HepG2 (cell line): ENCODE data around the gene TCFL5. TPM values are rescaled to one million over a fixed set of nuclear protein-coding genes. Genes with fewer than 3 reads are reported as not detected.
A peak's percentile ranks its signal among the peaks of the same experiment; 100 is the strongest.

ENCODE experiments used
- ATRX ChIP-seq: sonication (generic); formaldehyde crosslinking; IDR thresholded peaks from 2 replicates; pipeline ENCODE4 v1.4.0; 2020; ENCODE audit warnings: missing genetic modification reagents, borderline replicate concordance
- GZF1 ChIP-seq: sonication (generic); formaldehyde crosslinking; IDR thresholded peaks from 2 replicates; pipeline ENCODE4 v1.5.1; 2020; ENCODE audit warnings: mild to moderate bottlenecking, missing genetic modification reagents
- JDP2 ChIP-seq: sonication (generic); formaldehyde crosslinking; IDR thresholded peaks from 2 replicates; pipeline ENCODE4 v1.8.1; 2022; ENCODE audit warnings: missing genetic modification reagents, borderline replicate concordance
- JUND ChIP-seq: sonication (generic); formaldehyde crosslinking; IDR thresholded peaks from 2 replicates; pipeline ENCODE4 v1.8.0; 2022; ENCODE audit warnings: mild to moderate bottlenecking, missing genetic modification reagents
- LCORL ChIP-seq, 2 experiments: fragments of 450-650 bp in 1 of 2; sonication (generic) in 1 of 2; formaldehyde crosslinking in 1 of 2; IDR thresholded peaks; 2 replicates each; pipeline versions ENCODE4 v1.5.0 to v1.6.1; 2017 to 2020; ENCODE audit warnings: antibody characterized with exemption in 1 of 2, missing genetic modification reagents in 1 of 2
- MATR3 ChIP-seq: sonication (generic); formaldehyde crosslinking; IDR thresholded peaks from 2 replicates; pipeline ENCODE4 v1.4.0; 2020; ENCODE audit warnings: missing genetic modification reagents
- MEF2D ChIP-seq: sonication (generic); formaldehyde crosslinking; IDR thresholded peaks from 2 replicates; pipeline ENCODE4 v1.5.1; 2020; ENCODE audit warnings: mild to moderate bottlenecking, missing genetic modification reagents
- MTA3 ChIP-seq: sonication (generic); formaldehyde crosslinking; IDR thresholded peaks from 2 replicates; pipeline ENCODE4 v1.4.0; 2020; ENCODE audit warnings: missing genetic modification reagents
- NFIC ChIP-seq: IDR thresholded peaks from 2 replicates; pipeline ENCODE4 v1.6.1; 2012; ENCODE audit warnings: mild to moderate bottlenecking, low read length, inconsistent platforms
- NPAS2 ChIP-seq: sonication (generic); formaldehyde crosslinking; IDR thresholded peaks from 2 replicates; pipeline ENCODE4 v1.8.0; 2022; ENCODE audit warnings: mild to moderate bottlenecking, missing genetic modification reagents, borderline replicate concordance
- PRMT3 ChIP-seq: sonication (generic); formaldehyde crosslinking; IDR thresholded peaks from 2 replicates; pipeline ENCODE4 v1.8.1; 2022; ENCODE audit warnings: low read depth, mild to moderate bottlenecking, moderate library complexity, missing genetic modification reagents, borderline replicate concordance
- SMAD3 ChIP-seq: sonication (generic); formaldehyde crosslinking; IDR thresholded peaks from 2 replicates; pipeline ENCODE4 v1.4.0; 2020; ENCODE audit warnings: missing genetic modification reagents
- SP4 ChIP-seq: sonication (generic); formaldehyde crosslinking; IDR thresholded peaks from 2 replicates; pipeline ENCODE4 v1.8.1; 2023; ENCODE audit warnings: mild to moderate bottlenecking, missing genetic modification reagents
- SYNCRIP ChIP-seq: fragments of 200-400 bp; formaldehyde crosslinking; IDR thresholded peaks from 2 replicates; pipeline ENCODE4 v1.6.1; 2018; ENCODE audit warnings: mild to moderate bottlenecking, low read depth, low read length; ENCODE audit not compliant: insufficient read depth
- ZBTB39 ChIP-seq: sonication (generic); formaldehyde crosslinking; IDR thresholded peaks from 2 replicates; pipeline ENCODE4 v1.5.0; 2020; ENCODE audit warnings: missing genetic modification reagents
- ZNF567 ChIP-seq: sonication (generic); formaldehyde crosslinking; IDR thresholded peaks from 2 replicates; pipeline ENCODE4 v1.8.1; 2023; ENCODE audit warnings: mild to moderate bottlenecking, missing genetic modification reagents, borderline replicate concordance
- ZSCAN30 ChIP-seq: sonication (generic); formaldehyde crosslinking; IDR thresholded peaks from 2 replicates; pipeline ENCODE4 v1.5.0; 2020; ENCODE audit warnings: mild to moderate bottlenecking, missing genetic modification reagents
- ZSCAN5A ChIP-seq: sonication (generic); formaldehyde crosslinking; IDR thresholded peaks from 2 replicates; pipeline ENCODE4 v1.8.0; 2022; ENCODE audit warnings: mild to moderate bottlenecking, missing genetic modification reagents, borderline replicate concordance
- polyA plus RNA-seq, 8 experiments: library from polyadenylated mRNA; depleted of rRNA in 3 of 8; stranded (reverse) in 7 of 8; unstranded in 1 of 8; fragments of >200 nt; fragmentation: Illumina TruSeq in 4 of 8; extraction: Trizol in 4 of 8; gene quantifications; 2 replicates each; pipeline versions ENCODE4 v1.2.1 to v1.2.3, GENCODE V29; 2011 to 2016; ENCODE audit warnings: low read depth in 4 of 8, missing spikeins in 1 of 8, mixed read lengths in 1 of 8; ENCODE audit not compliant: insufficient read depth in 1 of 8
- total RNA-seq, 5 experiments: library from RNA; depleted of rRNA; stranded (reverse); fragments of >200 nt; fragmentation: Illumina TruSeq; extraction: Trizol; gene quantifications; 2 replicates each; pipeline ENCODE4 v1.2.3, GENCODE V29; 2016; ENCODE audit warnings: low read depth in 1 of 5
- TF ChIP-seq, protein P1 (sequence below): sonication (generic); formaldehyde crosslinking; IDR thresholded peaks from 2 replicates; pipeline ENCODE4 v1.4.0; 2020; ENCODE audit warnings: mild to moderate bottlenecking, low read depth, missing genetic modification reagents
- TF ChIP-seq, protein P2 (sequence below): IDR thresholded peaks from 2 replicates; pipeline ENCODE4 v1.6.1; 2016; ENCODE audit warnings: low read depth, missing genetic modification reagents, missing compliant biosample characterization

TCFL5 gene
- total and polyA plus RNA-seq, 2 of the 13 experiments (the other 11 are each of a cell fraction or from before 2014, with no cell fraction given), result 14.8 to 20.0 TPM

DNA sequence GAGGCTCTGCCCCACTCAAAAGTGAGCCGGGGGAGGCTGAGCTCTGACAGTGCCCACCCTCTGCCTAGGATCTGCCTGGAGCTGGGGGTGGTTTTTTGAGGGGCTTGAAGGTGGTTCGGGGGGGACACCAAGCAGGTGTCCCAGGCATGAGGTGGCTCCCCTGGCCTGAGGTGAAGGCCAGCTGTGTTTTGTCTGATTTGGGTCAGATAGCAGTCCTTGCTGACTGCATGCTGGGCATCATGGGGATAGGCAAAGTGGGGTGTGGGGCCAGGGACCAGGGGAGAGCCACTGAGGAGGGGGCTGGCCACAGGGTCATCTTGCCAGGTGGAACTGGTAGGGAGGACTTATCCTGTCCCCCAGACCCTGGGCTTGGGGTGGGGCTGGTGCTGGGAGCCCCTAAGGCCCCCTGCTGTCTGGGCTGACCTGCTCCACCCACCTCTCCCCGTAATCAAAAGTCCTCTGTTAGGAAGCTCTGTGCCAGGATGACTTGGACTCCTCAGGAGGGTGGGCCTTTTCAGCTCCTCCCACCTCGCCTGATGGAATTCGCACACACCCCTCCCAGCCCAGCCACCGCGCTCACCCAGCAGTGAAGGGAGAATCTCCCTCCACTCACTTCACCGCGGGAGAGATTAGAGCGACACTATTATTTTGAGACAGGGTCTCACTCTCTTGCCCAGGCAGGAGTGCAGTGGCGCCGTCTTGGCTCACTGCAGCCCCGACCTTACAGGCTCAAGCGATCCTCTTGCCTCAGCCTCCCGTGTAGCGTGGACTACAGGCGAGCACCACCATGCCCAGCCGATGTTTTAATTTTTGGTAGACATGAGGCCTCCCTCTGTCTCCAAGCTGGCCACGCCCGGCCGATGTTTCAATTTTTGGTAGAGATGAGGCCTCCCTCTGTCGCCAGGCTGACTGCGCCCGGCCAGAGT is 46.3 kb downstream of the TCFL5 start (continued):
- TF ChIP-seq ZBTB39 (CRISPR knock-in tag) (no peak), PRMT3 (CRISPR knock-in tag) (no peak), SMAD3 (CRISPR knock-in tag) (no peak), MATR3 (CRISPR knock-in tag) (no peak), ZNF567 (no peak), ZSCAN5A (CRISPR knock-in tag) (no peak), SYNCRIP (no peak), LCORL (IDR thresholded peaks at IDR 0.05) (no peak), LCORL (CRISPR knock-in tag; IDR thresholded peaks at IDR 0.05) (peak; percentile 40), MTA3 (no peak), GZF1 (CRISPR knock-in tag) (no peak), NFIC (no peak), JDP2 (CRISPR knock-in tag) (no peak), SP4 (peak; percentile 3), JUND (no peak), NPAS2 (CRISPR knock-in tag) (no peak), ZSCAN30 (CRISPR knock-in tag) (no peak), MEF2D (no peak), ATRX (CRISPR knock-in tag) (no peak)
- TF ChIP-seq, protein P1, sequence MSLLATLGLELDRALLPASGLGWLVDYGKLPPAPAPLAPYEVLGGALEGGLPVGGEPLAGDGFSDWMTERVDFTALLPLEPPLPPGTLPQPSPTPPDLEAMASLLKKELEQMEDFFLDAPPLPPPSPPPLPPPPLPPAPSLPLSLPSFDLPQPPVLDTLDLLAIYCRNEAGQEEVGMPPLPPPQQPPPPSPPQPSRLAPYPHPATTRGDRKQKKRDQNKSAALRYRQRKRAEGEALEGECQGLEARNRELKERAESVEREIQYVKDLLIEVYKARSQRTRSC (CRISPR knock-in tag), result no peak
- TF ChIP-seq, protein P2, sequence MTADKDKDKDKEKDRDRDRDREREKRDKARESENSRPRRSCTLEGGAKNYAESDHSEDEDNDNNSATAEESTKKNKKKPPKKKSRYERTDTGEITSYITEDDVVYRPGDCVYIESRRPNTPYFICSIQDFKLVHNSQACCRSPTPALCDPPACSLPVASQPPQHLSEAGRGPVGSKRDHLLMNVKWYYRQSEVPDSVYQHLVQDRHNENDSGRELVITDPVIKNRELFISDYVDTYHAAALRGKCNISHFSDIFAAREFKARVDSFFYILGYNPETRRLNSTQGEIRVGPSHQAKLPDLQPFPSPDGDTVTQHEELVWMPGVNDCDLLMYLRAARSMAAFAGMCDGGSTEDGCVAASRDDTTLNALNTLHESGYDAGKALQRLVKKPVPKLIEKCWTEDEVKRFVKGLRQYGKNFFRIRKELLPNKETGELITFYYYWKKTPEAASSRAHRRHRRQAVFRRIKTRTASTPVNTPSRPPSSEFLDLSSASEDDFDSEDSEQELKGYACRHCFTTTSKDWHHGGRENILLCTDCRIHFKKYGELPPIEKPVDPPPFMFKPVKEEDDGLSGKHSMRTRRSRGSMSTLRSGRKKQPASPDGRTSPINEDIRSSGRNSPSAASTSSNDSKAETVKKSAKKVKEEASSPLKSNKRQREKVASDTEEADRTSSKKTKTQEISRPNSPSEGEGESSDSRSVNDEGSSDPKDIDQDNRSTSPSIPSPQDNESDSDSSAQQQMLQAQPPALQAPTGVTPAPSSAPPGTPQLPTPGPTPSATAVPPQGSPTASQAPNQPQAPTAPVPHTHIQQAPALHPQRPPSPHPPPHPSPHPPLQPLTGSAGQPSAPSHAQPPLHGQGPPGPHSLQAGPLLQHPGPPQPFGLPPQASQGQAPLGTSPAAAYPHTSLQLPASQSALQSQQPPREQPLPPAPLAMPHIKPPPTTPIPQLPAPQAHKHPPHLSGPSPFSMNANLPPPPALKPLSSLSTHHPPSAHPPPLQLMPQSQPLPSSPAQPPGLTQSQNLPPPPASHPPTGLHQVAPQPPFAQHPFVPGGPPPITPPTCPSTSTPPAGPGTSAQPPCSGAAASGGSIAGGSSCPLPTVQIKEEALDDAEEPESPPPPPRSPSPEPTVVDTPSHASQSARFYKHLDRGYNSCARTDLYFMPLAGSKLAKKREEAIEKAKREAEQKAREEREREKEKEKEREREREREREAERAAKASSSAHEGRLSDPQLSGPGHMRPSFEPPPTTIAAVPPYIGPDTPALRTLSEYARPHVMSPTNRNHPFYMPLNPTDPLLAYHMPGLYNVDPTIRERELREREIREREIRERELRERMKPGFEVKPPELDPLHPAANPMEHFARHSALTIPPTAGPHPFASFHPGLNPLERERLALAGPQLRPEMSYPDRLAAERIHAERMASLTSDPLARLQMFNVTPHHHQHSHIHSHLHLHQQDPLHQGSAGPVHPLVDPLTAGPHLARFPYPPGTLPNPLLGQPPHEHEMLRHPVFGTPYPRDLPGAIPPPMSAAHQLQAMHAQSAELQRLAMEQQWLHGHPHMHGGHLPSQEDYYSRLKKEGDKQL, result no peak
